H1 (cell line): ENCODE results near the gene KCND3. TPM values are rescaled to one million over a fixed set of nuclear protein-coding genes. Genes with fewer than 3 reads are reported as not detected.
A peak's percentile ranks its signal among the peaks of the same experiment; 100 is the strongest.

Experiments used
- CTCF ChIA-PET: fragments of 300-600 bp; sonication (Branson Sonifier 250); formaldehyde crosslinking; loops from one replicate; lab custom pipeline; 2021; ENCODE audit not compliant: partially characterized antibody; lab: Charles Lee
- POLR2A ChIA-PET: fragments of 300-600 bp; sonication (Branson Sonifier 250); formaldehyde crosslinking; loops from one replicate; lab custom pipeline; 2021; ENCODE audit warnings: inconsistent platforms; ENCODE audit not compliant: partially characterized antibody; lab: Charles Lee
- DNase-seq, 2 experiments: peaks; one replicate each; pipeline versions ENCODE4 v3.0.0 to v3.0.0-alpha.2; 2010 to 2022; ENCODE audit warnings: low spot score in 2 of 2, low read depth in 1 of 2, mixed read lengths in 1 of 2
- FAIRE-seq: peaks from 2 replicates; lab custom pipeline; 2011; peaks lifted over from hg19 to GRCh38; lab: Jason Lieb, UNC
- H2AFZ ChIP-seq: 2 replicates; pipeline ENCODE4 v1.8.1; 2012; ENCODE audit warnings: low read length, inconsistent platforms
- H2AK5ac ChIP-seq: 2 replicates; pipeline ENCODE4 v1.6.1; 2013; ENCODE audit warnings: low read depth, low read length
- H2BK120ac ChIP-seq: replicated peaks from 2 replicates; pipeline ENCODE3; 2013; ENCODE audit warnings: low read depth, low read length, inconsistent platforms
- H2BK12ac ChIP-seq: 2 replicates; pipeline ENCODE4 v1.6.1; 2013; ENCODE audit warnings: low read depth, low read length
- H2BK15ac ChIP-seq: 2 replicates; pipeline ENCODE4 v1.6.1; 2013; ENCODE audit warnings: low read length
- H2BK20ac ChIP-seq: 2 replicates; pipeline ENCODE4 v1.6.1; 2013; ENCODE audit warnings: low read length
- H2BK5ac ChIP-seq: 2 replicates; pipeline ENCODE4 v1.6.1; 2013; ENCODE audit warnings: low read depth, low read length
- H3K14ac ChIP-seq: 2 replicates; pipeline ENCODE4 v1.6.1; 2013; ENCODE audit warnings: inconsistent platforms; ENCODE audit not compliant: insufficient read length
- H3K18ac ChIP-seq: 2 replicates; pipeline ENCODE4 v1.6.1; 2013; ENCODE audit warnings: low read length; ENCODE audit errors: extremely low read depth
- H3K23ac ChIP-seq: 2 replicates; pipeline ENCODE4 v1.6.1; 2013; ENCODE audit warnings: inconsistent platforms; ENCODE audit not compliant: insufficient read length
- H3K23me2 ChIP-seq: 2 replicates; pipeline ENCODE4 v1.6.1; 2013; ENCODE audit warnings: low read depth, low read length
- H3K27ac ChIP-seq: 2 replicates; pipeline ENCODE4 v1.6.1; 2011; ENCODE audit warnings: low read depth, low read length, inconsistent platforms
- H3K27me3 ChIP-seq, 4 experiments: replicated peaks in 1 of 4; 1 replicate in 1 of 4; 2 replicates in 3 of 4; pipeline versions ENCODE4 v1.6.1 to v1.8.1; 2011 to 2013; ENCODE audit warnings: low read length in 3 of 4, mild to moderate bottlenecking in 3 of 4, inconsistent platforms in 2 of 4, mixed read lengths in 2 of 4, moderate library complexity in 1 of 4; ENCODE audit not compliant: control insufficient read depth in 3 of 4, insufficient read depth in 3 of 4; ENCODE audit errors: extremely low read depth in 1 of 4
- H3K36me3 ChIP-seq, 4 experiments: 2 replicates each; pipeline versions ENCODE4 v1.6.1 to v1.8.1; 2011 to 2013; ENCODE audit warnings: mild to moderate bottlenecking in 4 of 4, low read length in 3 of 4, moderate library complexity in 2 of 4, control low read depth in 1 of 4, inconsistent platforms in 1 of 4; ENCODE audit not compliant: insufficient read depth in 4 of 4, control insufficient read depth in 2 of 4
- H3K4ac ChIP-seq: replicated peaks from 2 replicates; pipeline ENCODE3; 2013; ENCODE audit warnings: low read length, low read depth, mixed read lengths, inconsistent platforms; ENCODE audit not compliant: insufficient read length
- H3K4me1 ChIP-seq, 4 experiments: replicated peaks in 1 of 4; 1 replicate in 1 of 4; 2 replicates in 3 of 4; pipeline versions ENCODE4 v1.6.1 to v1.8.1; 2011 to 2013; ENCODE audit warnings: low read length in 3 of 4, inconsistent platforms in 2 of 4, mixed read lengths in 1 of 4; ENCODE audit not compliant: insufficient read depth in 4 of 4, control insufficient read depth in 3 of 4
- H3K4me2 ChIP-seq, 2 experiments: 2 replicates each; pipeline versions ENCODE4 v1.6.1 to v1.8.1; 2011 to 2013; ENCODE audit warnings: low read depth in 2 of 2, low read length in 2 of 2, control low read depth in 1 of 2, inconsistent platforms in 1 of 2, mild to moderate bottlenecking in 1 of 2; ENCODE audit not compliant: insufficient read depth in 1 of 2
- H3K4me3 ChIP-seq, 4 experiments: fragments of 200-600, 300-600 bp in 1 of 4; sonication (generic), shearing (Covaris generic), sonication (Bioruptor Twin) in 1 of 4; 2 replicates each; pipeline versions ENCODE4 v1.5.1 to v1.8.1; 2011 to 2016; ENCODE audit warnings: low read length in 4 of 4, low read depth in 3 of 4, control low read depth in 2 of 4, inconsistent platforms in 2 of 4, mild to moderate bottlenecking in 2 of 4, mixed read lengths in 1 of 4, moderate library complexity in 1 of 4; ENCODE audit not compliant: insufficient read depth in 2 of 4; ENCODE audit errors: extremely low read depth in 1 of 4
- H3K56ac ChIP-seq: replicated peaks from 2 replicates; pipeline ENCODE3; 2013; ENCODE audit warnings: low read depth, mild to moderate bottlenecking, mixed read lengths, low read length, inconsistent platforms; ENCODE audit not compliant: insufficient read length
- H3K79me1 ChIP-seq: 2 replicates; pipeline ENCODE4 v1.6.1; 2013; ENCODE audit warnings: low read depth, low read length, control low read depth
- H3K79me2 ChIP-seq, 2 experiments: 2 replicates each; pipeline versions ENCODE4 v1.6.1 to v1.8.1; 2012 to 2013; ENCODE audit warnings: low read length in 2 of 2, mild to moderate bottlenecking in 2 of 2, inconsistent platforms in 1 of 2; ENCODE audit not compliant: insufficient read depth in 2 of 2, control insufficient read depth in 1 of 2
- H3K9ac ChIP-seq, 4 experiments: replicated peaks in 1 of 4; 1 replicate in 1 of 4; 2 replicates in 3 of 4; pipeline versions ENCODE4 v1.6.1 to v1.8.1; 2011 to 2013; ENCODE audit warnings: low read depth in 3 of 4, low read length in 3 of 4, control low read depth in 2 of 4, mild to moderate bottlenecking in 2 of 4, moderate library complexity in 2 of 4, inconsistent platforms in 1 of 4; ENCODE audit errors: extremely low read depth in 1 of 4
- H3K9me3 ChIP-seq, 2 experiments: 2 replicates each; pipeline versions ENCODE4 v1.6.1 to v1.8.1; 2012 to 2013; ENCODE audit warnings: mild to moderate bottlenecking in 2 of 2, moderate library complexity in 2 of 2, control low read depth in 1 of 2, inconsistent platforms in 1 of 2, low read depth in 1 of 2, low read length in 1 of 2, mixed read lengths in 1 of 2; ENCODE audit not compliant: insufficient read depth in 2 of 2
- H4K20me1 ChIP-seq, 2 experiments: replicated peaks in 1 of 2; 2 replicates each; pipeline versions ENCODE3 to v1.8.1; 2011 to 2013; ENCODE audit warnings: inconsistent platforms in 2 of 2, low read length in 2 of 2, mild to moderate bottlenecking in 1 of 2; ENCODE audit not compliant: insufficient read depth in 2 of 2, control insufficient read depth in 1 of 2
- H4K5ac ChIP-seq: 2 replicates; pipeline ENCODE4 v1.6.1; 2013; ENCODE audit warnings: low read length, low read depth, mixed read lengths, inconsistent platforms; ENCODE audit not compliant: insufficient read length
- H4K8ac ChIP-seq: 2 replicates; pipeline ENCODE4 v1.8.0; 2013; ENCODE audit warnings: mild to moderate bottlenecking, moderate library complexity, low read length, inconsistent platforms; ENCODE audit not compliant: insufficient read depth; ENCODE audit errors: extremely low read depth
- H4K91ac ChIP-seq: replicated peaks from 2 replicates; pipeline ENCODE3; 2013; ENCODE audit warnings: low read length, mixed read lengths, inconsistent platforms; ENCODE audit not compliant: insufficient read length
- KDM4A ChIP-seq: IDR thresholded peaks from one replicate; pipeline ENCODE4 v1.7.1; 2012; ENCODE audit warnings: low read depth, mild to moderate bottlenecking, moderate library complexity, low read length, inconsistent platforms; ENCODE audit not compliant: severe bottlenecking
- RBBP5 ChIP-seq: IDR thresholded peaks from 2 replicates; pipeline ENCODE4 v1.7.1; 2012; ENCODE audit warnings: low read depth, mild to moderate bottlenecking, inconsistent platforms, low read length, moderate library complexity, borderline replicate concordance
- WGBS, 2 experiments: shearing (Covaris generic) in 1 of 2; methylation state at CpG; one replicate each; pipeline versions ENCODE4 v1.1.6 to v1.1.7; 2013 to 2015; ENCODE audit warnings: low lambda C conversion rate in 2 of 2, mixed read lengths in 2 of 2, inconsistent platforms in 1 of 2, low coverage in 1 of 2, missing lambda C conversion rate in 1 of 2; ENCODE audit not compliant: insufficient replicate concordance in 2 of 2, insufficient coverage in 1 of 2, insufficient read length in 1 of 2; ENCODE audit errors: extremely low coverage in 1 of 2, missing lambda C conversion rate in 1 of 2; 5-methylcytosine and 5-hydroxymethylcytosine counted together
- polyA plus RNA-seq, 7 experiments: library from polyadenylated mRNA; depleted of rRNA in 3 of 7; stranded (reverse) in 5 of 7; unstranded in 2 of 7; fragments of >200 nt in 5 of 7; fragments of 200-250 nt in 2 of 7; gene quantifications; 1 replicate in 5 of 7; 2 replicates in 1 of 7; 4 replicates in 1 of 7; pipeline versions ENCODE4 v1.2.1 to v1.2.3, GENCODE V29; 2011 to 2013; ENCODE audit warnings: missing spikeins in 2 of 7, mixed read lengths in 2 of 7
- total RNA-seq: library from RNA; stranded (reverse); fragmentation: NEBNext Ultra II Directional; extraction: Animal tissue kit (Norgen Biotek cat#: 25700); gene quantifications from 2 replicates; pipeline ENCODE4 v1.2.1, GENCODE V29; 2021

Gene KCND3
- total and polyA plus RNA-seq, 2 of the 8 experiments (the other 6 are each of a cell fraction or from before 2014, with no cell fraction given), result 0.14 to 0.48 TPM

DNA sequence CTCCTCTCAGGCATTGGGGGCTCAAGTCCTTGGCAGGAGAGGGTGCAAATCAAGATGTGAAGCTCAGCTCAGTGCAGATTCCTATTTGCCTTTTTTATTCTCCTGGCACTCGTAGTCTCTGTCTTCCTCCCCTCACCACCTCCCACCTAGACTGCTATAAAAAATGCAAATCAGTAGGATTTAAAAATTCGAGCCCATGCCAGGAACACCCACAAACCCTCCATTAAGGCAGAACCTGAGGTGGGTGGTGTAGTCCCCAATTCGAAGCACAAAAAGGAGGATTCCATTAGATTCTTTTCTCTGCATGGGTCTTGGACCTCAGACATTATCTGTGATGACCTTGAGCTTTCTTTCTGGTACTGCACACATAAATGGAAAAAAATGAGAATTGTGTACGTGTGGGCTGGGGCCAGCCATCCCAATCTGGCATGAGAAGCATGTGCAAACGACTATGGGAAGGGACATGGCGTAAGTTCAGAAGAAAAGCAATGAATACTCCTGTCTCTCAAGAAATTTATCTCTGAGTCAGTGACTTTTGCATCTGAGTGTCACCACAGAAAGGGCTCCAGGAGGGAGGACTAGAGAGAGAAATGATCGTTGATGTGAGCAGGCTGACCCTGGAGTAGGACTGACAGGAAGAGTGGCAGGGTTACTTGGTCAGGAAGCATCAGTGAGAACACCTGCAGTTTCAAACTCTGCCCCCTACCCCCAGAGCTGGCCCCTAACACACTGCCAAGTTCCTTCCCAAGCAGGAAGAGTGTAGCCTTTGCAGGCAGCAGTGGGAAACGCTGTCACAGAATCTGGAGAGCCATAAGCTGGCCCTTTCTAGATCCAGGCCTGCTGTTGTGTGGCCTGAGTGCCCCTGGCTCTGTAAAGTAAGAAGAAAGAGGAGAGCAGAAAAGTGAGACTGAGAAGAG lies 252.0 kb downstream of the KCND3 start:
- no peak overlapping the region for H3K27ac ChIP-seq
- no peak overlapping the region for H2AK5ac ChIP-seq
- H3K56ac ChIP-seq, result no peak overlapping the region
- H3K23me2 ChIP-seq, result peaks cover 16% of the 10 kb centered on the region; the same call in 1 of the 2 replicates
- H2BK120ac ChIP-seq, result no peak overlapping the region
- CTCF ChIA-PET, result interaction anchor here (0.7 to 42.0 kb wide), 5 partner anchors 7 to 230 kb away, joined by 3 to 1070 read pairs (median 11); partner anchors contain the start of genes DDX20 and INKA2
- H4K91ac ChIP-seq, result no peak overlapping the region
- H4K8ac ChIP-seq, result no peak overlapping the region
- H3K4me3 ChIP-seq, result peak overlapping the region; percentile 62 to 74 (median 71); a peak in 7 of 8 replicates
- no peaks in the 10 kb centered on the region for H3K9me3 ChIP-seq
- no peak overlapping the region for H4K5ac ChIP-seq
- H2BK5ac ChIP-seq, result peak overlapping the region; percentile 40; the same call in 1 of the 2 replicates
- no peak overlapping the region for H2BK15ac ChIP-seq
- H3K18ac ChIP-seq, result peak overlapping the region; percentile 24
- 0 out of 2 replicates have a peak, but pooled peaks have one; percentile 7 for TF ChIP-seq RBBP5
- no peak for TF ChIP-seq KDM4A
- peak overlapping the region; percentile 89 to 97 for H3K4me2 ChIP-seq
- H2AFZ ChIP-seq, result no peak overlapping the region
- H3K27me3 ChIP-seq, result peaks cover 0 to 6% (median 4%) of the 10 kb centered on the region in 4 experiments; a peak in 3 of 7 replicates
- no peak overlapping the region for H2BK20ac ChIP-seq
- WGBS, 2 experiments, result 53% methylated on average over 8 of the region's 8 CpGs; no CpG with 5 or more reads in 1 of the 2 experiments
- H3K36me3 ChIP-seq, result no peaks in the 10 kb centered on the region; a peak in 2 of 8 replicates
- no peak overlapping the region for H3K4ac ChIP-seq
- peaks cover 19 to 27% (median 23%) of the 10 kb centered on the region in 4 experiments for H3K4me1 ChIP-seq
- H3K14ac ChIP-seq, result no peak overlapping the region
- H3K79me1 ChIP-seq, result peaks cover 6% of the 10 kb centered on the region; the same call in 1 of the 2 replicates
- peaks cover 0 to 41% of the 10 kb centered on the region in 2 experiments; a peak in 3 of 4 replicates for H3K79me2 ChIP-seq
- FAIRE-seq (no peak), DNase-seq (no peak)
- POLR2A ChIA-PET, result interaction anchor here (0.8 to 19.0 kb wide), 10 partner anchors 8 to 118 kb away, joined by 3 to 343 read pairs (median 5); partner anchors contain the start of genes DDX20 and RAP1A
- peak overlapping the region; percentile 20; the same call in 1 of the 2 replicates for H2BK12ac ChIP-seq
- H4K20me1 ChIP-seq, result peaks cover 0 to 10% of the 10 kb centered on the region in 2 experiments
- H3K9ac ChIP-seq, result no peak overlapping the region; a peak in 1 of 7 replicates
- no peak overlapping the region for H3K23ac ChIP-seq
